GM21360 (cell line): Measurements from ENCODE around the gene IPO5.

Experiments
- ATAC-seq: cut with Tn5 transposase; IDR thresholded peaks from one replicate; pipeline ENCODE4 v1.9.1; 2021; ENCODE audit warnings: mild to moderate bottlenecking, moderate library complexity; ENCODE audit not compliant: unreplicated experiment

Gene IPO5

DNA sequence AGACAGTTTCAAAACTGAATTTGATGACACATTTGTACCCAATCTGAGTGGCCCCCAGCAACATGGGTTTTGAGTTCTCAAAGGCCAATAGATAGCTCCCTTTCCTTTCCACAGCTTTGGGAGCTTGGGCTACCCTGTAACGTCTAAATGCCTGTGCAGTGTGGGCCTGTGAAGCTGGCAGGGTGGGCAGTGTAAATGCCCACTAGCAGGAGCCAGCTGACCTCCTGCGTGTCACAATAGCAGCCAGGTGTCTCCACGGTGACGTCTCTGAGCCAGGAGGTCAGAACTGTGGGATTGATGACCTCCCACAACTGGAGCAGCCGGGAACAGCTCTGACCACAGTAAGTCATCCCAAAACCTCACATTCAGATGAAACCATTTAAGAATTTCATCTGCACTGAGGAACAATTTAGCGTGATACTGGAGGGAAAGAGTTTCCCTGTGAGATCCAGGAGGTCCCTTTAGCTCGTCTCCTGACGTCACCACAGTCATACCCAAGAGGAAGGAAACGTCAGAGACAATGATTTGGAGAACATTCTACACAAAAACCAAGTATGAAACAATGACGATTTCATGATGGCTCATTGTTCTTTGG lies at the start of gene IPO5:
Gene IPO5 (plus strand): TSS at position 300 of the 595 bp plus-strand sequence. CDS start 23,022 bp downstream, outside the sequence.
- no peak for ATAC-seq

- no peak for ATAC-seq
These were observed 49.4 kb upstream of the IPO5 start for GRCh38 chr13:97904059-97904458.

GRCh38 chr13:97905517-97905916 lies 48.0 kb upstream of the IPO5 start:
- no peak for ATAC-seq

- ATAC-seq, result no peak
These were observed 42.0 kb upstream of the IPO5 start for GRCh38 chr13:97911311-97912138.

DNA sequence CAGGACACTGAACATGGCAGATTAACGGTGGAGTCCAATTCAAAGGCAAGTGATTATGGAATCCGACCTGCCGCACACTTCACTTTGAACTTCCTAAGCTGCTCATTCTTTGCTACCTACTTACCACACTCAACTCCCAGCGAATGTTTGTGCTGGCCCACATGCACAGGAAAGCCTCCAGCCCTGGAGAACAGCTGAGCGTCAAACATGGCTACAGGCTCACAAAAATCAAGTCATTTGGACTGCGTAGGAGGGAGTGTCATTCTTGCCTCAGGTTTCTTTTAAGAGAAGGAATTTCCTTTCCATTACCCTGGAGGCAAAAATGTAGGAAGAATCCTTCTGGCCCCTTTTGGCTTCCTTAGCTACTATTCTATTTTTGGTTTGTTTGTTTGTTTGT lies 41.3 kb upstream of the IPO5 start:
- no peak for ATAC-seq

DNA sequence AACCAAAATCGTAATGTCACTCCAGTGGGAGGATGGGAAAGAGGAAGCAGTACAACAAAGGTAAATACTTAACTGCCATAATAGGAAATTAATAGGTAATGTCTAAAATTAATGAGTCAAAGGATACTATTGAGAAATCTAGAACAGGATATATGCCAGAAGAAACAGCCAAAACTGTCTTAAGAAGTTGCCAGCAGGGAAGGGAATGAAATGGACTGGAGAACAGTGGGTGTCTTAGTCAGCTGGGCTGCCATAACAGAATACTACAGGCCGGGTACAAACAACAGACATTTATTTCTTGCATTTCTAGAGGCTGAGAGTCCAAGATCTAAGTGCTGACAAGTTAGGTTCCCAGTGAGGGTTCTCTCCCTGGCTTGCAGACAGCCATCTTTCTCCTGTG lies 40.3 kb upstream of the IPO5 start:
- ATAC-seq, result no peak

DNA sequence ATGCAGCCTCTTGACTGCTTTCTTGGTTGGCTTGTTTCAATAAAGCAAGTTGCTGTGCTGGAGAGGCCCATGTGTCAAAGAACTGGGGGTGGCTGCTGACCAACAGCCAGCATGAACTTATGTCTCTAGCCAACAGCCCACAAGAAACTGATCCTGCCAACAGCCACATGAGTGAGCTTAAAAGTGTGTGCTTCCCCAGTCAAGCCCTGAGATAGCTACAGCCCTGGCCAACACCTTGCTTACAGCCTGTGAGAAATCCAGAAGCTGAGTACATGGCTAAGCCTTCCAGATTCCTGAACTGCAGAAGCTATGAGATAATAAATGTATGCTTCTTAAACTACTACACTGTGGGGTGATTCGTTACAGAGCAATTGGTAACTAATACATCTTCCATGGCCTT lies 38.9 kb upstream of the IPO5 start:
- ATAC-seq, result no peak

GRCh38 chr13:97921176-97921816 lies 32.2 kb upstream of the IPO5 start:
- no peak for ATAC-seq

GRCh38 chr13:97928301-97928700 lies 25.2 kb upstream of the IPO5 start:
- ATAC-seq, result no peak

DNA sequence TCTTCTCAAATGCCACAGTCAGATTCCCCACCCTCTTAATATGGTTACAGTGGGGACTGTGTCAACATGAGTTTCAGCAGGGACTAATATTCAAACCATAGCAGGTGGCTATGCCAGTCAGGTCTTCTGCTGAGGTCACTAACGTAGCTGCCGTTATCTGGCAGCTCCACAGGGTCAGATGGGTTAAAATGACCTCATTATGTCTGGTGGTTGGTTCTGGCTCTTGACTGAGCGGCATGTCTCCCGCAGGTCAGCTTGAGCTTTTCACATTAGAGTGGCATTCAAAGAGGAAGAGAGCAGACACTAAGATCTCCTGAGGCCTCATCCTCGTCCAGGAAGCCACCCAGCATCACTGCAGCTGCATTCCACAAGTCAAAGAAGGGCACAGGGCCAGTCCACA lies 21.4 kb upstream of the IPO5 start:
- ATAC-seq, result no peak

DNA sequence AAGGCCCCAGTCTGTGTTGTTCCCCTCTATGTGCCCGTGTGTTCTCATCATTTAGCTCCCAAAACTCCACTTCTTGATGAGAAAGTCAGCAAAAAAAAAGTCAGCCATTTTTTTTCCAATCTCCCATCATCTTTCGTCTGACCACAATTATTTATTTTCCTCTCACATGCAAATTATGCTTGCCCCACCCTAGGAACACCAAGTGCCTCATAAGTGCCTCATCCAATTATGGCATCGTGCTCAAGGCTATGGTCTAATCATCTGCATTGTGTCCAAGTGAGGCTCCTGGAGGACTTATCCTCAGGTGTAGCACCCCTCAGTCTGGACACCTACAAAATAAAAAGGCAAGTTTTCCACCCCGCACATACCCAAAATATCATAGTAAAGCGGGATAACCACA lies 20.8 kb upstream of the IPO5 start:
- no peak for ATAC-seq

GRCh38 chr13:97933776-97934175 lies 19.7 kb upstream of the IPO5 start:
- ATAC-seq, result no peak

DNA sequence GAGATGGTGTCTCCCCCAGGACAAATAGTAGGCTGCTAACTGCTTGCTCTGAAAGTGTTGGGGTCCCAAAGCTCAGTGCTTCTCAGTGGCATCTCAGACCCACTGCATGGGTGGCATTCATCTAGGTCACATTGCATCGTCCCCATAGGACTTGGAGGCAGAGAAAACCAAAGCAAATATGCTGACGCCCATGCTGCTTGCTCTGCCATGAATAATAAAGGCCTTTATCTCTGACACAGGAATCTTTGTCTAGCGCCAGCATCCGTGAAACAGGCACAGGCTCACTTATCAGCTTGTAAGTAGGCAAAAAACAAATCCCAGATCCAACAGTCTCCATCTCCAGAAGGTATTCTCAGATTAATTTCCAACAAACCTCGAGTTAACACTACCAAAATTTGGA lies 18.9 kb upstream of the IPO5 start:
- no peak for ATAC-seq

DNA sequence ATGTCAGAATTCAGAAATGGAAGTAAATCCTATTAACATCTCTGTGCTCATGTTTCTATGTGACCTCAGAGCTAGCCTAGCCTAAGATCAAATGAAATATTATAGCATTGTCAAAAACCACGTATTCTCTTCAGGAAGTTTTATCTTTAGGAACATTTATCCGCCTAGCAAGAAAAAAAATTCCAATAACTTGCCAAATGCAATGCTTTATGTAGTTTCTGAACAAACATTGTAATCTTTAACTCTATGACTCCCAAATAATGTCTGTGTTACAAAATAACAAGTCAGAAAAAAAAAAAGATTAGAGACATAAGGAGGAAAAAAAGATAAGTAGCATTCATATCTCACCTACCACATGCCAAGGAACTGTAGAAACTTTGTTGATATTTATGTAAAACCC lies 18.4 kb upstream of the IPO5 start:
- no peak for ATAC-seq

- ATAC-seq, result no peak
These were observed 17.4 kb upstream of the IPO5 start for GRCh38 chr13:97936036-97936435.

DNA sequence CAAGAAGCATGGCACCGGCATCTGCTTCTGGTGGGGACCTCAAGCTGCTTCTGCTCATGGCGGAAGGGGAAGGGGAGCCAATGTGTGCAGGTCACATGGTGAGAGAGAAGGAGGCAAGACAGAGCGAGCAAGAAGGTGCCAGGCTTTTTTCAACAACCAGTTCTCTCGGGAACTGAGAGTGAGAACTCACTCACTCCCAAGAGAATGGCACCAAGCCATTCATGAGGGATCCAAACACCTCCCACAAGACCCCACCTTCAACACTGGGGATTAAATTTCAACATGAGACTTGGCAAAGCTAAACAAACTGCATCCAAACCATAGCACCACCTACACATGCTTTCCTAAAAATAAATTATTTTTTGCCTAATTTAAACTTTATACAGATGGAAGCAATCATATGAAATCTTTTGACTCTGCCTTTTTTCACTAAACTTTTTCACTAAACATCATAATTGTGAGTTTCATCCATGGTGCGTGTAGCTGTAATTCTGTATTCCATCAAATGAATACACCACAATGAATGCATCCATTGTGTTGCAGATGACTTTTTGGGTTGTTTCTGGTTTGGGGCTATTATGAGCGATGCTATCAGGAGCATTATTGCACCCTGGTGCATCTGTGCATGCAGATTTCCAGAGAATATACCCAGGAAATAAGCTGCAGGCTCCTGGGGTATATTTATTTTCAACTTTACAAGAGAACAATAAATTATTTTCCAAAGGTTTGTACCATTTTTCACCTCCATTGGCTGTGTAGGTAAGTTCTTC lies 14.6 kb upstream of the IPO5 start:
- ATAC-seq, result no peak

DNA sequence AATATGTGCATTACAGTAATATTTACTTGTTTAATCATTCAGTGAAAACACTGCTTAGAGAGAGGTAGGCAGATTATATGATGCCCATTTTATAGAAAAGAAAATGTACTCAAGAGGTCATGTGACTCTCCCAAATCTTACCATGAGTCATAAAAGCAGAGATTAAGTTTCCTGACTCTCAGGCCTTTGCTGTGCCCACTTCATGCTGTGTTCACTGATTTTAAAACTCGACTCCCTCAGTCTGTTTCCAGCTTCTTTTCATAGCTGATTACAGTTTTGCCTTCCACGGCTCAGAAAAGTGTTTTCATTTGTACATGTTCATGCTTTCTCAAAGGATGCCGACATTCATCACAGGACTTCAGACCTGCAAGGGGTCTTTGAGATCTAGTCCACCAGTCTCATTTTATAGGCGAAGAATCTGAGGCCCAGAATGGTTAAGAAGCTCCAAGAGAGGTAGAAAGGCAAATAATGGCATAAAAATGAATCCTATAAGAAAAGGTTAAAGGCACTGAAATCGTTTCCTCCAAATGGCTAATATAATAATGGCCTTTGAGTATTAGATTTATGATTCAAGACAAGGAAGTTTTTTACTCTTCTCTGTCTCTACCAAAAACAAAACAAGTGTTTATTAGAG lies 9.0 kb upstream of the IPO5 start:
- ATAC-seq, result no peak

DNA sequence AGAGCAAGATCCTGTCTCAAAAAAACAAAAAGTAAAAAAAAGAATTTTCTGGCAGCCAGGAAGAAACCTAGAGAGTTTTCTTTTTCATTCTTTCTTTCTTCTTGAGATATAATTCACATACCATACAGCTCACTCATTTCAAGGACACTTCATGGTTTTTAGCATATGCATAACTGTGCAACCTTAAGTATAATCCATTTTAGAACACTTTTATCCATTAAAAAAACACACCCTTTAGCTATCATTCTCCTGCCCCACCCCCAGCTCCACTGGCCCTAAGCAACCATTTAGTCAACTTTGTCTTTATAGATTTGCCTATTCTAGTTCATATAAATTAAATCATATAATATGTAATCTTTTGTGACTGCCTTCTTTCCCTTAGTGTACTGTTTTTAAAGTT lies 8.1 kb upstream of the IPO5 start:
- ATAC-seq, result no peak

DNA sequence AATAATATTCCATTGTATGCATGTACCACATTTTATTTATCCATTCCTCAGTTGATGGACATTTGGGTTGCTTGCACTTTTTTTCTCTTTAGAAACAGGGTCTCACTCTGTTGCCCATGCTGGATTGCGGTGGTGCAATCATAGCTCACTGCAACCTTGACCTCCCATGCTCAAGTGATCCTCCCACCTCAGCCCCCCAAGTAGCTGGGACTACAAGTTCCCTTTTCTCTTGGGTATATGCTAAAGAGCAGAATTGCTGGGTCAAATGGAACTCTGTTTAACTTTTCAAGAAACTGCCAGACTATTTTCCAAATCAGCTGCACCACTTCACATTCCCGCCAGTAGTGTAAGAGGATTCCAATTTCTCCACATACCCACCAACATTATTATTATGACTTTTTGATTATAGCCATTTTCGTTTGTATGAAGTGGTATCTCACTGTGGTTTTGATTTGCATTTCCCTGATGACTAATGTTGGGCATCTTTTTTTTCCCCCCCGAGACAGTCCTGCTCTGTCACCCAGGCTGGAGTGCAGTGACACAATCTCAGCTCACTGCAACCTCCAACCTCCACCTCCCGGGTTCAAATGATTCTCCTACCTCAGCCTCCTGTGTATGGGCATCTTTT lies 7.6 kb upstream of the IPO5 start:
- ATAC-seq, result no peak

DNA sequence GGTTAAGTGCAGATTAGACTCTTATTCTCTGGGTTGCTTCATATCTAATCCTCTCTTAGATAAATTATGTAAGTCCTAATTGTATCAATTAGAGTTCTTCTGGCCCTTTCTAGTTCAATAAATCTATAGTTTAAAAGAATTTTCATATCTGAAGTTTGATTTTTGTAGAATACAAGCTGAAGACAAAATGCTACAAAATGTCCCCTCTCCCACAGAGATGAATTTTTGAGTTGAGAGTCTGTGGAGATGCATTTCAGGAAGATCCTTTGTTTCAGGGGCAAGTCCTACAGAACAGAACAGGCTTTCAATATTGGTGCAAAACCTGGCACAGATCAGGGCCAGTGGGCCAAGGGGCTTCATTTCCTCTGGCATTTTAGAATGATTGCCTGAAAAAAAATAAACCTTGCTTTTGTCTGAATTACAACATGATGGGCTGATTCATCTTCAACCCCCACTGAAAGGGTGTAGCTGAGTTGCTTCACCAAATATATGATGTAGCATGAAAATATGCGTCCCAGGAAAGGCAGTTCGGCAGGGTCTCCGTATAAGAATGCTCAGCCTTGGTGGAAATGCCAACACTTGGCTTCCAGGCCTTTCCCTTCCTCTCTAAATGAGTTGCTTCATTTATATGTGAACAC lies 6.4 kb upstream of the IPO5 start:
- ATAC-seq, result no peak
